K562 (cell line): Measurements from ENCODE around the gene MSH3.

Experiments
- DNMT1 ChIP-seq: fragments of 450-650 bp; IDR thresholded peaks from 2 replicates; pipeline ENCODE4 v1.6.1; 2016; ENCODE audit warnings: antibody characterized with exemption, mild to moderate bottlenecking
- GABPA ChIP-seq: fragments of 200-800 bp; sonication (Bioruptor generic); conservative IDR thresholded peaks from 2 replicates; pipeline ENCODE4 v1.6.1; 2016; ENCODE audit warnings: low read depth, missing genetic modification characterization, missing compliant biosample characterization
- HCFC1 ChIP-seq: IDR thresholded peaks from 2 replicates; pipeline ENCODE4 v1.6.1; 2012; ENCODE audit warnings: low read depth, low read length, improper control_type of control experiment
- PHF20 ChIP-seq: fragments of 450-650 bp; IDR thresholded peaks from 2 replicates; pipeline ENCODE4 v1.6.1; 2018; ENCODE audit not compliant: partially characterized antibody
- SRSF7 ChIP-seq: fragments of 200-400 bp; formaldehyde crosslinking; optimal IDR thresholded peaks from 2 replicates; pipeline ENCODE3; 2017; ENCODE audit warnings: mild to moderate bottlenecking, low read depth, low read length
- TF ChIP-seq, protein P1 (sequence below), 3 experiments: IDR thresholded peaks in 2 of 3; conservative IDR thresholded peaks in 1 of 3; 2 replicates each; pipeline ENCODE4 v1.5.1; 2011 to 2012; ENCODE audit warnings: low read length in 3 of 3, mild to moderate bottlenecking in 3 of 3, control low read depth in 2 of 3, improper control_type of control experiment in 1 of 3, inconsistent platforms in 1 of 3, low read depth in 1 of 3, mixed read lengths in 1 of 3, moderate library complexity in 1 of 3; ENCODE audit not compliant: insufficient read depth in 2 of 3
- TF ChIP-seq, protein P2 (sequence below): IDR thresholded peaks from 2 replicates; pipeline ENCODE4 v1.6.1; 2011; ENCODE audit warnings: borderline replicate concordance, low read depth, mild to moderate bottlenecking, moderate library complexity, low read length; ENCODE audit not compliant: insufficient read depth, poor library complexity, severe bottlenecking

DNA sequence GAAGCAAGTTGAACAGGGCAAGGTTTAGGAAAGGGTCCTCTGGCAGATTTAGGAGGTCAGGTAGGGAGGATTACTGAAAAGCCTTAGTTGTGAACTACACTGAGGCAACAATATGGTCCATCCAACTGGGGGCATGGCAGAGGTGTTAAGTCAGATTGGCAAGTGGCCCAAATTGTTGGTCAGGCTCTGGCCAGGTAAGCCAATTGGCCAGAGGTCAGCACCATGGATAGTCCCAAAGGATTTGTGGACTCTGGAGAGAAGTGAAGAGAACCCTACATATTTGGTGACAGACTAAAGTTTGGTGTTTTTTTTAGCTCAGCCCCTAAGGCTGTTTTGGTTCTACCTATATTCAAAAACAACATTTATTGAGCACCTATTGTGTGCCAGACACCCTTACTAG is 266.6 kb downstream of the MSH3 start:
- TF ChIP-seq, protein P1, sequence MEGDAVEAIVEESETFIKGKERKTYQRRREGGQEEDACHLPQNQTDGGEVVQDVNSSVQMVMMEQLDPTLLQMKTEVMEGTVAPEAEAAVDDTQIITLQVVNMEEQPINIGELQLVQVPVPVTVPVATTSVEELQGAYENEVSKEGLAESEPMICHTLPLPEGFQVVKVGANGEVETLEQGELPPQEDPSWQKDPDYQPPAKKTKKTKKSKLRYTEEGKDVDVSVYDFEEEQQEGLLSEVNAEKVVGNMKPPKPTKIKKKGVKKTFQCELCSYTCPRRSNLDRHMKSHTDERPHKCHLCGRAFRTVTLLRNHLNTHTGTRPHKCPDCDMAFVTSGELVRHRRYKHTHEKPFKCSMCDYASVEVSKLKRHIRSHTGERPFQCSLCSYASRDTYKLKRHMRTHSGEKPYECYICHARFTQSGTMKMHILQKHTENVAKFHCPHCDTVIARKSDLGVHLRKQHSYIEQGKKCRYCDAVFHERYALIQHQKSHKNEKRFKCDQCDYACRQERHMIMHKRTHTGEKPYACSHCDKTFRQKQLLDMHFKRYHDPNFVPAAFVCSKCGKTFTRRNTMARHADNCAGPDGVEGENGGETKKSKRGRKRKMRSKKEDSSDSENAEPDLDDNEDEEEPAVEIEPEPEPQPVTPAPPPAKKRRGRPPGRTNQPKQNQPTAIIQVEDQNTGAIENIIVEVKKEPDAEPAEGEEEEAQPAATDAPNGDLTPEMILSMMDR (IDR thresholded peaks at IDR 0.05 in 2 of 3, conservative IDR thresholded peaks at IDR 0.05 in 1 of 3; ENCODE audit: insufficient read depth in 2 of 3, low read depth in 1 of 3, low read length in 3 of 3) = no peak
- TF ChIP-seq GABPA (no peak), HCFC1 (no peak), PHF20 (no peak), DNMT1 (no peak), SRSF7 (no peak)
- TF ChIP-seq, protein P2, sequence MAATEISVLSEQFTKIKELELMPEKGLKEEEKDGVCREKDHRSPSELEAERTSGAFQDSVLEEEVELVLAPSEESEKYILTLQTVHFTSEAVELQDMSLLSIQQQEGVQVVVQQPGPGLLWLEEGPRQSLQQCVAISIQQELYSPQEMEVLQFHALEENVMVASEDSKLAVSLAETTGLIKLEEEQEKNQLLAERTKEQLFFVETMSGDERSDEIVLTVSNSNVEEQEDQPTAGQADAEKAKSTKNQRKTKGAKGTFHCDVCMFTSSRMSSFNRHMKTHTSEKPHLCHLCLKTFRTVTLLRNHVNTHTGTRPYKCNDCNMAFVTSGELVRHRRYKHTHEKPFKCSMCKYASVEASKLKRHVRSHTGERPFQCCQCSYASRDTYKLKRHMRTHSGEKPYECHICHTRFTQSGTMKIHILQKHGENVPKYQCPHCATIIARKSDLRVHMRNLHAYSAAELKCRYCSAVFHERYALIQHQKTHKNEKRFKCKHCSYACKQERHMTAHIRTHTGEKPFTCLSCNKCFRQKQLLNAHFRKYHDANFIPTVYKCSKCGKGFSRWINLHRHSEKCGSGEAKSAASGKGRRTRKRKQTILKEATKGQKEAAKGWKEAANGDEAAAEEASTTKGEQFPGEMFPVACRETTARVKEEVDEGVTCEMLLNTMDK = no peak
